HL-60/S4 (cell line): ENCODE measurements around the gene ZNF516.

ENCODE experiments used
- in situ Hi-C: fragments of 300-500 bp; cut with MboI; formaldehyde crosslinking; loops from 2 replicates; pipeline ENCODE4 v1.14.3; 2022; ENCODE audit warnings: low sequenced_read_pairs

Gene ZNF516

DNA sequence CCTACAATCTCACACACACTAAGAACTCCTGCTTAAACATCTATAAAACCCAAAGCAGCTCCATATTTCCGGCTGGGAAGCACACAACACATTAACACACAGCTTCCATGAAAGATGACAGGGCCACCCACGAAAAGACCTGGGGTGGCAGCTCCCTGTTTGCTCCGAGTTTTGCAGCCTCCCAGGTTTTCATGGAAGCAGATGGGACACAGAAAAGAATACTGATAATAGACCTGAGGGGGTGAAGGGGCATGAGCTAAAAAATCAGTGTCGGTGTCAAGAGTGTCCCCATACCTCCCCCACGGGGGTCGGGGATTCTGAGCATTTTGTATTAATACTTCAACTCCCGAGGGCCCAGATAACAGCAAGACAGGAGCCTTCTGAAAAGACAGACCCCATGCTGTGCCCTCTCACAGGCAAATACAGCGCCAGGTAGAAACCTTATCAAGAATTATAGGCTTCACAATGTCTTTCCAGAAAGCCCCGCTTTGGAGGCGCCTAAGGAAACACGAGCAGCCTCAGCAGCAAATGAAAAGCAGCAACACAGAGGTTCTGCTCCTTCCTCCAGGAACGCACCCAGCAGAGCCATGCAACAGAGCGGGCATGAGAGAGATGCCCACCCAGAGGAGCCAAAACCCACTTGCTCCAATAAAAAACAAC lies 50.5 kb downstream of the ZNF516 start:
- in situ Hi-C loops: no loop called here

- in situ Hi-C loops: no loop called here
These were observed 51.3 kb downstream of the ZNF516 start for GRCh38 chr18:76443519-76444445.

DNA sequence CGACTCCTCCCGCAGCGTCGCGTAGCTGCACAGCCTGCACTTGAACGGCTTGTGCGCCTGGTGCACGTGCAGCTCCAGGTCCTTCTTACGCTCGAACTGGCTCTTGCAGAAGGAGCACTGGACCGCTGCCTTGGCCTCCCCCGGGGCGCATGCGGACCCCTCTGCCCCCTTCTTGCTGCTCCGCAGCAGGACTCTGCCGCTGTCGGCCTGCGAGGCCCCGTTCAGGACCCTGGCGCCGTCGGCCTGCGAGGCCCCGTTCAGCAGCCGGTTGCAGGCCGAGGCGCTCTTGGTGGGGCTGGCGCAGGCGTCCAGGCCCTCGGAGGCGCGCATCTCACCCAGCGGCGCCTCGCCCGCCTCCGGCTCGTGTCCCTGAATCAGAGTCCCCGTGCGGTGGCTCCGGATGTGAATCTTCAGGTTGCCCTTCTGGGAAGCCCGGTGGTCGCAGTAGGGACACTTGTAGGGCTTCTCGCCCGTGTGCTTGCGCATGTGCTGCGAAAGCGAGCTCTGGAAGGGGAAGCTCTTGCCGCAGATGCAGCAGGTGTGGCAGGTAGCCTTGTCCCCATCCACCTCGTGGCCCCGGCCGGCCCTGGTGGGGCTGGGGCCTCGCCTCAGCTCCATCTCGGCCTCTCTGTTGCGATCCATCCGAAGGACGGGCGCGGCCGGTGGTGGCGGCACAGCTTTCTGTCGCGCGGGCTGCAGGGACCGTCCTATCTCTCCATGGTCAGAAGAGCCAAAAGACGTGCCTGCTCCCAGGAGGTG lies 52.5 kb downstream of the ZNF516 start:
- in situ Hi-C loops: no loop called here

DNA sequence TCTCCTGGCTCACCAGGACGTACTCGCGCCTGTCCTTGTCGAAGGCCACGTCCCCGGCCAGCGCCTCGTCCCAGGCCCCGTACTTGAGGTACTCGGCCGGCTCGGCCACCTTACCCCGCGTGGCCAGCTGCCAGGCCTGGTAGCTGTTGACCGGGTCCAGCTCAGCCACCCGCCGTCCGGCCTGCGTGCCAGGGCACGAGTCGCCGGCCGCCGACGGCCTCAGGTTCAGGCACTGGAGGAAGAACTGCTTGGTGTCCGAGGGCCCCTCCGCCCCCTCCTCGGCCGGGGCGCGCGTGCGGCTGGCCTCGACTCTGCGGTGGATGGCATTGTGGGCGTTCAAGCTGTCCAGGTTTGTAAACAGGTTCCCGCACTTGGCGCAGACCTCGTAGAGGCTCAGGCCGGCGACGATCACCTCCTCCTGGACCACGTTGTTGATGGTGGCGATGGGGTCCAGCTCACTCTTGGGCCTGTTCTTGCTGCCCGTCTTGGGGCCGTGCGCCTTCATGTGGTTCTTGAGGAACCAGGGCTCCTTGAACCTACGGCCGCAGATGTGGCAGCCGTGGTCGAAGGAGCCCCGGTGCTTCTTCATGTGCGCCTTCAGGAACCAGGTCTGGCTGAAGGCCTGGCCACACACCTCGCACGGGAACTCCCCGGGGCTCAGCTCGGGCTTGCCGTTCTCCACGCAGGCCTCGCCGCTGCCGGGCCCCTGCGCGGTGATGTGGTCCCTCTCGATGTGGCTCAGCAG lies 53.2 kb downstream of the ZNF516 start:
- in situ Hi-C loops: no loop called here

- in situ Hi-C loops: no loop called here
These were observed 53.9 kb downstream of the ZNF516 start for GRCh38 chr18:76441002-76441667.

- in situ Hi-C loops: no loop called here
These were observed 57.1 kb downstream of the ZNF516 start for GRCh38 chr18:76437910-76438309.

DNA sequence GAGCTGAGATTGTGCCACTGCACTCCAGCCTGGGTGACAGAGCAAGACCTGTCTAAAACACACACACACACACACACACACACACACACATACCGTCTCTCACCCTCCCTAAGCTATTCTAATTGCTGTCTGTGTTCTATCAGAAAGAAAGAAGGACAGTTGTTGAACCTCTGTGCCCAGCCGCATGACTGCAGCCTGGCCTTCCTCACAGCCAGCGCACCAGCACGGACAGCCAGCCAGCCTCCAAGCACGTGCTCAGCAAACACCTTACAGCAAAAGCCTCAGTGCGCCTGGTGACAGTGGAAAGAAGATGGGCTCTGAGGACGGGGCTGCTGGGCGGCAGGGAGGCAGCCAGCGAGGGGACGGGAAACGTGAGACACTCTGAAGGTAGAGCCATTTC lies 58.0 kb downstream of the ZNF516 start:
- in situ Hi-C loops: no loop called here

DNA sequence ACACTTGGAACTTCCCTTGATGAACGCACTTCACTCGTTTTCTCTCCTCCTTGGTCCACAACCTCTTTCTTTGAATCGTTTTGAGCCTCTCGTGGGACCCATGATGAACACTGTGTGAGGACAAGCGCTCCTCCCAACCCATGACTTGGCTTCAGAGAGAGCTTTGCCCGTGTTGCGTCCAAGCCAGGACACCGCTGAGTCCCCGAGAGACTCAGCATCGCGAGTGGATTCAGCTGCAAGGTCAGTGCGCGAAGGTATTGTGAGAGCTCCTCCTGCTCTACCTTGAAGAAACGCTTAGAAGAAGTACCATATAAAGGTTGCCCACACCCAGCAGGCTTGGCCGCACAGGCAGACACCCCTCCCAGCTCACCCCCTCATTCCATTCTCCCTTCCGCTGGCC lies 58.7 kb downstream of the ZNF516 start:
- in situ Hi-C loops: no loop called here

DNA sequence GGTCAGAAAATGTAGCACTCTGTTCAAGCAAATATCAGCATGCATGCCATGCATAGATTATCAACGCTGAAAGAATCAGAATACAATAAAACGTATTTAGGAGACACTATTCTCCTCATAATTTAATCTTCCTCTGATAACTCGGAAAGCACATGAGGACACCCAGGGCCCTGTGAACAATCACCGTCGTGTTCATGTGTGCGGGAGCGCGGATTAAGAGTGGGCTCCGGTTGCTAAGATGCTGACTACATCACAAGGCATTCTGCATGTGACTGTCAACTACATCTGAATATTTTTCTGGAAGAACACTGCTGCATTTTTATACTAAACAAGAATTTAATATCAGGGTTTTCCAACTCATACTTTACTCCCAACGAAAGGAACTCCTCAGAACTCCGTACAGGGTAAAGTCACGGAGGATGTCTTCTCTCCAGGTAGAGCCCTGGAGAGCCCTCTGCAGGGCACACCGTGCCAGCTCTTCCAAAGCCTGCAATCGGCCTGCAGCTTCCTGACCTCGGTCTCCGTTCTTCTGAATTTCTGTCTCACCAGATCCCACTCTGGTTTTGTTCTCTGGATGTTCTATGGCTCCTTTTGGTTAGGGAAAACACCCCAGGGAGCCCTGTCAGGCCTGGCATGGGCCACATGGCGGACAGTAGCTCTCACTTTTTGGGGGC lies 59.6 kb downstream of the ZNF516 start:
- in situ Hi-C loops: no loop called here

DNA sequence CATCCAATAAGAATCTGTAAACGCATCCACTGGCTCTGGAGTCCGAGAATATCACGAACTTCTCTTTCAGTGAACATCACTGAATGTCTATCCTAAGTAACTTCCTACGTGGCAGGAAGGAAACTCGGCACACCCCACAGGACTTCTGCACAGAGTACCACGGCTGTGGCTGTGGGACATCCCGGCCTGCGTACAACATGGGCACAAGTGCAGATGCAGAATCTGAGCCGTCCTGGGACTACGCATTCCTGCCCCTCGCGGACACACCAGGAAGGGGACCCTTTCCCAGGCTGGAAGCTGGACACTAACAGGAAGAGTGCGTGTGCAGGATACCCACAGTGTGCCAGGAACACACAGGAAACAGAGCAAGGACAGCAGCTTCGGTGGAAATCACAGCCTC lies 60.6 kb downstream of the ZNF516 start:
- in situ Hi-C loops: no loop called here

DNA sequence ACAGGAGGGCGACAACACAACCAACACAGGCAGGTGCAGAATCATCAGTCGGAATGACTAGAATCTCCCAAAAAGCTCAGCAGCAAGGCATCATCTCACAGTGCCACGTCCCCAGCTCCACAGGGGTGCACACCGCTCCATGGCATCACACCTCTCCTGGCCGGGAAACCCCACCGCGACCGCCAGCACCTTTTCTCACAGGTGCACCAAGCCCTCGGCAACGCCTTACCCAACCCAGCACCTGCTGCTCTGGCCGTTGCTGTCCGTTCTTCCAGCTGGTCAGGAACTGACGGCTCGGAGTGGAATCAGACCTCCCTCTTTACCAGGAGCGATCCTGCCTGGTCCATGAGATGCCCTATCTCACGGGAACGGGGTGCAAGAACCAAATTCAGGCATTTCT lies 61.3 kb downstream of the ZNF516 start:
- in situ Hi-C loops: no loop called here

DNA sequence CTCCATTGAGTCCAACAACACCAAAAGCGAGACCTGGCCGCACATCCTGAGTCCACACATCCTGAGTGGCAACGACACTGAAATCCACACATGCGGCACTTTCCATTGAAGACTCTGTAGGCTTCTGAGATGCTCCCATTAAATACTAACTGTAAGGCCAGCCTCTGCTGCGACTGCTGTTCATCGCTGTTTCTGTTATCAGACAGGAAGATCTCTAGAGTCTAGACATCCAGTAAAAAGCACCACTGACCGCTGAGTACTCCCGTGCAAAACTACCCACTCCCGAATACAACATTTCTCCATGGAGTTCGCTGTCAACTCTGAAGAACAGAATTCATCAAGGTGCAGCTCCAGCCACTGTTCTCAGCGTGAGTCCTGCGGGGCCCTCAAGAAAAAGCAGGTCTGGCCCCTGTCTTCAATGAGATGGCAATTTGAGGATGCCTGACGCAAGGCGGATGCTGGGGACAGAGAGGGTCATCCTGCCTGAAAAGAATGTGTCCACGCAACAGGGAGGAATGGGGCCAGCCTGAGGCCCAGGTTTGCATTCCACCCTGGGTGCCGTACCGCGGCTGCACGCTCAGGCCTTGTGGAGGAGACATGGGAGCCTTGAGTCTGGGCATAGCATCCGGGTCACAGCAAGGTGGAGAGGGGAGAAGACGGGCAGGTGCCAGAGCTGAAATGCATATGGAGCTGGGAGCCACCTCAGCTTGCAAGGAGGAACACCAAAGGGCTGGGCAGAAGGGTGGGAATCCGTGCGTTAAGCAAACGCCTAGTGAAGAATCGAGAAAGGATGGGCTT lies 61.9 kb downstream of the ZNF516 start:
- in situ Hi-C loops: no loop called here

GRCh38 chr18:76432274-76432755 lies 62.7 kb downstream of the ZNF516 start:
- in situ Hi-C loops: no loop called here

GRCh38 chr18:76431437-76432273 lies 63.4 kb downstream of the ZNF516 start:
- in situ Hi-C loops: no loop called here

- in situ Hi-C loops: no loop called here
These were observed 64.4 kb downstream of the ZNF516 start for GRCh38 chr18:76430636-76431035.

DNA sequence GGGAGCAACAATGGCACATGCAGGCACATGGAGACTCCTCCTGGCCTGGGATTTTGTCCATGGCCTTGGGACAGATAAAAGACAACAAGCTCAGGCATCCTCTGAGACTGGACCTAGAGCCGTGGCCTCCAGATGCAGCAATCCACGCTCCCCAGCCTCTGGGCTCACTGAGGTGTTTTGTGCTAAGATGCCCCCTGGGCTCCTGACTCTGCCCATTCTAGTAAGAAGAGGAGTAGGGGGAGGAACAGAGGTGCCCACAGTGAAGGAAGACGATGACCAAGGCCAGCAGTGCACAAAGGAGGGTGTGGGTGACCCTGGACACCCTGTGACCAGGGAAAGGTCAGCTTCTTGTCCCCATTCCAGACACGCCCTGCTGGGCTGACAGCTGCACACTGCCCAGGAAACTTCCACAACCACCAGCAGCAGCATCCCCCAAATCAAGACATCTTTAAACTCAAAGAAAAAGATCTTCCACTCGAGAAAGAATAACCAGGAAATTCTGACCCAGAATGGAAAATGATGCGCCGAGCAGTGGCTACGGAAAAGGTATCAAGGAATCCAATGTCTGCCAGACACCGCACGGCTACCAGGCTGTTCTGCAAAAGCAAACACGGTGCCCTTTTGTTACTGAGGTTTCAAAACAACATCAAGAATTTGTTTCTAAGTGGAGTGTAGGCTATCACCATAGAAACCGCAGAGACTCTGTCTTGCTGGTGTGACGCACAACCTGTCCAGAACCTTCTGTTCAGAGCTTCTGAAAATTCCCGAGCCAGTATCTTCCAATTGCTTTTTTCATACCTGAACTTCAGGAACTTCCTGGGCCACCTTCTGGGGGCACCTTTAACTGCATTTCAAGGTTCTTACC lies 65.5 kb downstream of the ZNF516 start:
- in situ Hi-C loops: no loop called here
